Lung (tissue), 12 donors: Measurements from ENCODE around the gene MEST. TPM values are rescaled to one million over a fixed set of nuclear protein-coding genes. Genes with fewer than 3 reads are reported as not detected.

Experiments
- ATAC-seq: fragments of 200-7000 bp; cut with Tn5 transposase; one replicate; pipeline ENCODE4 v1.9.1; 2020; ENCODE audit warnings: moderate number of reproducible peaks; ENCODE audit not compliant: insufficient read depth, low FRiP score
- DNase-seq, 3 donors: peaks; one replicate each; pipeline ENCODE4 v3.0.0-alpha.2; 2013 to 2017
- H3K27ac ChIP-seq, 2 donors: one replicate each; pipeline ENCODE4 v1.5.1; 2013; ENCODE audit warnings: mild to moderate bottlenecking in 2 of 2, moderate library complexity in 2 of 2, control low read depth in 1 of 2, inconsistent platforms in 1 of 2, low read depth in 1 of 2, low read length in 1 of 2
- H3K27me3 ChIP-seq, 3 donors: one replicate each; pipeline ENCODE4 v1.5.1; 2013; ENCODE audit warnings: low read length in 2 of 3; ENCODE audit not compliant: control insufficient read depth in 3 of 3, insufficient read depth in 3 of 3
- H3K36me3 ChIP-seq, 4 donors: one replicate each; pipeline ENCODE4 v1.5.1; 2013; ENCODE audit warnings: low read length in 4 of 4, mild to moderate bottlenecking in 1 of 4, moderate library complexity in 1 of 4; ENCODE audit not compliant: control insufficient read depth in 4 of 4, insufficient read depth in 4 of 4
- H3K4me1 ChIP-seq, 5 donors: one replicate each; pipeline ENCODE4 v1.5.1; 2013; ENCODE audit warnings: low read length in 5 of 5, mild to moderate bottlenecking in 2 of 5, moderate library complexity in 1 of 5; ENCODE audit not compliant: control insufficient read depth in 5 of 5, insufficient read depth in 5 of 5
- H3K4me3 ChIP-seq: one replicate; pipeline ENCODE4 v1.5.1; 2013; ENCODE audit warnings: mild to moderate bottlenecking, control low read depth, moderate library complexity
- H3K9ac ChIP-seq, 2 donors: one replicate each; pipeline ENCODE4 v1.5.1; 2013; ENCODE audit warnings: low read length in 2 of 2, control low read depth in 1 of 2; ENCODE audit not compliant: insufficient read depth in 1 of 2
- H3K9me3 ChIP-seq, 4 donors: one replicate each; pipeline ENCODE4 v1.5.1; 2013; ENCODE audit warnings: low read length in 3 of 4, mild to moderate bottlenecking in 1 of 4, moderate library complexity in 1 of 4; ENCODE audit not compliant: control insufficient read depth in 4 of 4, insufficient read depth in 3 of 4
- CTCF ChIP-seq: IDR thresholded peaks from 2 replicates; pipeline ENCODE4 v1.5.1; 2012; ENCODE audit warnings: mild to moderate bottlenecking; ENCODE audit errors: control extremely low read depth, extremely low read depth
- WGBS, 2 donors: extraction: QIAGEN DNeasy Blood & Tissue Kit; methylation state at CpG; one replicate each; pipeline ENCODE4 v1.1.7; 2013; 5-methylcytosine and 5-hydroxymethylcytosine counted together
- polyA plus RNA-seq, 2 donors: library from polyadenylated mRNA; stranded (reverse); fragments of 200-250 nt; gene quantifications; one replicate each; pipeline ENCODE4 v1.2.1, GENCODE V29; 2013
- total RNA-seq, 2 donors: library from RNA; depleted of rRNA in 1 of 2; stranded (reverse); fragments of >200 nt in 1 of 2; gene quantifications; one replicate each; pipeline ENCODE4 v1.2.1, GENCODE V29; 2014 to 2021
- donor health status: control.
- donor health status: control.
- donor health status: Bipolar disorder and iron deficiency.
- donor health status: healthy.
- donor health status: DM: yes; HTN: yes; CAD: no.

MEST gene
- total and polyA plus RNA-seq, 4 donors, result 22.3 to 195 (median 69.5) TPM

- ATAC-seq, result peak; percentile 87
- DNase-seq, result peak; percentile 77 to 85 (median 79)
- peak overlapping the region; percentile 72 to 79 for H3K9ac ChIP-seq
- H3K36me3 ChIP-seq, result no peaks in the 10 kb centered on the region
- peak; percentile 55 for TF ChIP-seq CTCF
- H3K9me3 ChIP-seq, result no peaks in the 10 kb centered on the region
- H3K4me1 ChIP-seq, result peaks cover 0 to 44% (median 21%) of the 10 kb centered on the region in 5 donors
- H3K27ac ChIP-seq, result peak overlapping the region in 1 of 2 donors; percentile 3
- H3K27me3 ChIP-seq, result no peaks in the 10 kb centered on the region
- H3K4me3 ChIP-seq, result peak overlapping the region; percentile 31
- WGBS, 2 donors, result 7 to 9% methylated on average over 67 of the region's 67 CpGs
Observed at GRCh38 chr7:130486114-130486953, 5.6 kb upstream of the MEST start.

GRCh38 chr7:130486954-130487436 lies 4.9 kb upstream of the MEST start:
- H3K4me1 ChIP-seq, result peaks cover 0 to 48% (median 21%) of the 10 kb centered on the region in 5 donors
- H3K4me3 ChIP-seq, result peak overlapping the region; percentile 31
- peak overlapping the region; percentile 72 to 79 for H3K9ac ChIP-seq
- DNase-seq (peak in 2 of 3 donors; percentile 47 to 50), ATAC-seq (peak; percentile 24)
- H3K27me3 ChIP-seq, result no peaks in the 10 kb centered on the region
- H3K27ac ChIP-seq, result peak overlapping the region in 1 of 2 donors; percentile 3
- H3K9me3 ChIP-seq, result no peaks in the 10 kb centered on the region
- H3K36me3 ChIP-seq, result no peaks in the 10 kb centered on the region
- 13 to 22% methylated on average over 5 to 6 of the region's 6 CpGs for WGBS, 2 donors
- TF ChIP-seq CTCF, result no peak

GRCh38 chr7:130488392-130489139 lies 3.3 kb upstream of the MEST start:
- peaks cover 0 to 5% (median 0%) of the 10 kb centered on the region in 4 donors for H3K9me3 ChIP-seq
- peak overlapping the region in 1 of 2 donors; percentile 88 for H3K9ac ChIP-seq
- H3K4me1 ChIP-seq, result peaks cover 0 to 48% (median 21%) of the 10 kb centered on the region in 5 donors
- peak in 1 of 3 donors; percentile 68 for DNase-seq
- WGBS, 2 donors, result 74 to 81% methylated on average over 7 of the region's 7 CpGs
- H3K4me3 ChIP-seq, result no peak overlapping the region
- peak overlapping the region in 1 of 2 donors; percentile 52 for H3K27ac ChIP-seq
- ATAC-seq, result no peak
- H3K36me3 ChIP-seq, result peaks cover 0 to 9% (median 0%) of the 10 kb centered on the region in 4 donors
- TF ChIP-seq CTCF, result no peak
- no peaks in the 10 kb centered on the region for H3K27me3 ChIP-seq
